ENCODE measurements around the gene CEACAM21.

The CEACAM21 gene

GRCh38 chr19:41619018-41619556, 43.1 kb downstream of the CEACAM21 start:
- no peak for DNase-seq (ENCODE audit: low spot score)

GRCh38 chr19:41620171-41620570, 44.2 kb downstream of the CEACAM21 start:
- DNase-seq (ENCODE audit: low spot score), result no peak

DNA sequence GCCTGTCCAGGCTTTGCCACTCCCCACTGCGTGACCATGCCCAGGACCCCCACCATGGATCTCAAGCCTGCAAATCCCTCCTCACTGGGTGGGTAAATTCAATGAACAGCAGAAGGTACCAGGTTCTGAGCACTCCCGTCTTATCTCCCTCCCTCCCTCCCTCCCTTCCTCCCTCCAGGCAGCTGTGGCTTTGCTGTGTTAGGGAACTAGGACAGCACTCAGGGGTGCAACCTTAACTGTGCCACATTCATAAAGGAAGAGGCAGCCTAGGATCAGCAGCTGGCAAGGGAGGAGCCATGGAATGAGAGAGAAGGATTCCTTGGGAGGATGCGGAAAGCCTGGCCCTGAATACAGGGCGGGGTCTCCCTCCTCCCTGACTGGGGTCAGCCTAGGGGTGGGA, 45.3 kb downstream of the CEACAM21 start:
- no peak for DNase-seq (ENCODE audit: low spot score)

GRCh38 chr19:41621654-41622053, 45.7 kb downstream of the CEACAM21 start:
- DNase-seq (ENCODE audit: low spot score), result no peak

GRCh38 chr19:41623360-41623759, 47.4 kb downstream of the CEACAM21 start:
- no peak for DNase-seq (ENCODE audit: low spot score)

DNA sequence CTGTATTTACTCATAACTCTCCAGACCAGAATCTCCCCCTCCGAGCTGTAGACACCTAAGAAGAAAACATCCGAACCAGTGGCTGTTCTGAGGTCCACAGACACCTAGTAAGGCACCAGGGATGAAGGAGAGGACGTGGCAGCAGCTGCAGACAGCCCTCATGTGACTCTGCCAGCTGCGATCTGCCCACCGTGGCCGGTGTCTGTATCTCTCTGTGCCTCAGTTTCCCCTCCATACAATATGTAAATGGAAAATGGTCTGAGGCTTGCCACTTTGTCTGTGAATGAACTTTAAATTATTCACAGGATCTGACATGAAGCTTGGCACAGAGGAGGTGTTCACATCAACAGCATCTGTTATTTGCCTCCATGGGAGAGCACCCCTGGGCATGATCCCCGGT, 48.5 kb downstream of the CEACAM21 start:
- no peak for DNase-seq (ENCODE audit: low spot score)

DNA sequence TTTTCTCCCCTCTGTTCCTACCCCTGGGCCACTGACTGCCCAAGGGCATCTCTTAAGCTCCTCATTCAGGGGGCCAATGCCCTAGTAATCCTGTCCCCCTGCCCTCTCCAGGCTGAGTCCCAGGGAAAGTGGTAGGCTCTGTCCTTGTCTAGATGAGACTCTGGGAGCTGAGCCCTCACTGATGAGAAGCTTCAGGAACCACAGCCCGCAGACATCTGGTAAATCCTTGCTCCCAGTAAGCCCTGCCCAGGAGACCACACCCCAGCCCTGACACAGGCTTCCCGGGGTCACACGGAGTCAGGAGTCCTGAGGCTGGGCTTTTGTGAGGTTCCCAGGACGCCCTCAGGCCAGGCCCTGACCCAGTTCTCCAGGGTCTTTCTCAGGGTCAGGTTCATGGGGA, 49.0 kb downstream of the CEACAM21 start:
- DNase-seq (ENCODE audit: low spot score), result no peak

DNA sequence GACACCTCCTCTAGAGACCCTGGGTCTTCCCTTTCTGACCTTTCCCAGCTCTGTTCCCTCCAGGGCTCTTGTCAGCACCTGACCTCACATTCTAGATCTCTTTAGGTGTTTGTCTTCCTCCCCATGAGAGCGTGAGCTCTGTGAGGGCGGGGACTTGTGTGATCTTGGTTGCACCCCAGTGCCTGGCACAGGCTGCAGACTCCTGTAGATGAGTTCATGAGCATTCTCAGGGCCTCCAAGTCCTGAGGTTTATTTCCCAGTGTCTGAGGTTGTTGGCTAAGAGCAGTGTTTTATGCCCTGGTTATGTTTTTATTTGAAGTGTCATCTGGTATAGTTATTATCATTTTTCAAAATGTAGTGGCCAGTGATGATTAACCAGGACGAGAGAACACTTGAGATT, 50.3 kb downstream of the CEACAM21 start:
- no peak for DNase-seq (ENCODE audit: low spot score)

GRCh38 chr19:41626877-41627276, 50.9 kb downstream of the CEACAM21 start, which contains the start of gene CEACAM4:
TSS of gene CEACAM4 (minus strand) at chr19:41627074. CDS start at chr19:41626963, 111 bp downstream.
- DNase-seq (ENCODE audit: low spot score), result no peak

DNA sequence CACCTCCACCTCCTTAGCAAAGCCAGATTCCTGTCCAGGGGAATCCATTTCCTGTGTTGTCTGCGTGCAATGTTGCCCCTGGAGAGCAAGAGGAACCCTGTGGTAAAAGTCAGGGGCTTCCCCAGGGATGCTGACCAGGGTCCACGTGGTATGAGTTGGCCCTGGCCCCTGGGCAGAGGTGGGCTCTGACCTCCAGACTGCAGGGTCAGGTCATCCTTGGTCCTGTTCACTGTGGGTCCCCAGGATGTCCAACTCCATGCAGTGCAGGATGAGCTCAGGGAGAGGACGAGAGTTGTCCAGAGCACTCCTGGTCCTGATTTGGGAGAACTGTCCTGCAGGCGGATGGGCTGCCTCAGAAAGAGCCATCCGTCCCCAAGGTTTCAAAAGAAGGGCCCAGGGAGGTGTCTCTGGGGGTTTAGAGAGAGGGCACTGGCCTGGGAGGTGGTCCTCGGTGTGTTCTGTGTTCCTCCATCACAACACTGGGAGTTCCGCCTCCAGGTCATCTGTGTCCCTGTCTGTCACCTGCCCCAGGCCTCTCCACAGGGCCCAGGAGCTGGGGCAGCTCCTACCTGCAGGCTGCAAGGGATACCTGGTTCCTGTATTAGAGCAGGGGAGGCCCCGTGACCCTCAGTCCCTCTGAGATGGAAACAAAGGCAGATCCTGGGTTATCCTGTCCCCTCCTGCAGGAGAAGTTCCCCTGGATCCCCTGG, 52.2 kb downstream of the CEACAM21 start:
- DNase-seq (ENCODE audit: low spot score), result no peak

Measured in CD4-positive, alpha-beta T cell treated with Interleukin-2 at 100 ng/mL for 4 hours (primary cell).